M059J (cell line): ENCODE results near the gene ALDH1A2. TPM values are rescaled to one million over a fixed set of nuclear protein-coding genes. Genes with fewer than 3 reads are reported as not detected.

Experiments used
- total RNA-seq: library from RNA; depleted of rRNA; stranded (reverse); fragments of >200 nt; shearing (Covaris generic); gene quantifications from 2 replicates; pipeline ENCODE4 v1.2.3, GENCODE V29; 2014; rRNA removed

ALDH1A2 gene
- total RNA-seq, 1 experiment from 2014 or later, result 0.17 TPM

Other genes starting within 250 kb of the ALDH1A2 start
- gene AQP9, start 72.7 kb upstream of the ALDH1A2 start, total RNA-seq, result not detected in 2 replicates